ENCODE measurements around the gene NPDC1.

- TF ChIP-seq SP4 (IDR thresholded peaks at IDR 0.05; ENCODE audit: low read length): no peak
- TF ChIP-seq CTCF (IDR thresholded peaks at IDR 0.05; ENCODE audit: control extremely low read depth in 1 of 3, insufficient read depth in 1 of 3, low read depth in 1 of 3, low read length in 3 of 3): no peak
- TF ChIP-seq EP300 (IDR thresholded peaks at IDR 0.05; ENCODE audit: borderline replicate concordance in 1 of 2, low read depth in 2 of 2, low read length in 2 of 2): no peak
- TF ChIP-seq POLR2A (IDR thresholded peaks at IDR 0.05; ENCODE audit: control extremely low read depth in 1 of 2, low read depth in 2 of 2, low read length in 2 of 2): no peak
- TF ChIP-seq RFX5 (IDR thresholded peaks at IDR 0.05; ENCODE audit: borderline replicate concordance, low read depth, low read length): no peak
- no peak for TF ChIP-seq ATF3 (IDR thresholded peaks at IDR 0.05; ENCODE audit: insufficient read depth, low read depth, low read length)
- no peak for TF ChIP-seq SIN3A (conservative IDR thresholded peaks at IDR 0.05 in 1 of 2, IDR thresholded peaks at IDR 0.05 in 1 of 2; ENCODE audit: low read depth in 1 of 2, low read length in 2 of 2)
- TF ChIP-seq MAX (IDR thresholded peaks at IDR 0.05): no peak
Measured at GRCh38 chr9:137008312-137008711, 37.7 kb downstream of the NPDC1 start.
